Activated T-cell treated with anti-CD3 and anti-CD28 coated beads for 48 hours (primary cell): Measurements from ENCODE around the gene CRTC1.

Experiments used
- DNase-seq: peaks from one replicate; pipeline ENCODE4 v3.0.0-alpha.2; 2020; ENCODE audit warnings: low read depth

CRTC1 gene

DNA sequence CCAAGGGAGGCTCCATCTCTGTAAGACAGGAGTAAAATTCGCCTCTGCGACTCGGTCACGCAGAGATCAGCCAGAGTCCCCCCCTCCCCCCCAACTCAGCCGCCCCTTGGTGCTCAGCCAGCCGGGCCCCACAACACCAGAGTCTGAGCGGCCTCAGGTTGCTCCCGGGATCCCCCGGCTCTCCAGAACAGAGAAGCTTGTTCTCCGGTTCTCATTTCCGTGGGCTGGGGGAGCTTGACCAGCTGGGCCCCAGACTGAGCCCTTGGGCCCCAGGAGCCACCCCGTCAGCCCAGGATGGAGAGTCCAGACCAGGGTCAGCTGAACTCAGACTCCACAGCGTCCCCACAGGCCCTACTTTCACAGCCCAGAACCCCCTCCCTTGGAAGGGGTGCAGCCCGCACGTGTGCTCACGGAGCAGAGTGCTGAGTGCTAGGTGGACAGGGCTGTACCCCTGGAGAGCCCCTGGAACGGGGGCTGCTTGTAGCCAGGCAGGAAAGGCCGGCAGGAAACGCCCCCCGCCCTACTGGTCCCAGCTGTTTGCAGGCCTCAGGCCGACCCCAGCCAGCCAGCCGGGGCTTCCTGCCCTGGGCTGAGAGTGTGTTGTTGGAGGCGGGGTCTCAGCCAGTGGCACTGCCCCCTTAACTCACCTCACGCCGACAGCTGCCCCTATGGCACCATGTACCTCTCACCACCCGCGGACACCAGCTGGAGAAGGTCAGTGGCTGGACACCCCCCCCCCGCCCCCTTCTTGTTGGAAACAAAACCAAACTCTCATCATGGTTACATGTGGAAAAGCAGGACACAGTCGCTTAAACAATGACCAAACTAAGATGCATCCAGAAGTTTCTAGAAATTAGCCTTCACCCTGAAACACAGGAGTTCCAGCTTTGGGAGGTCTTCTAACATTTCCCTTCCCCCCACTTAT lies 63.2 kb downstream of the CRTC1 start:
- no peak for DNase-seq

DNA sequence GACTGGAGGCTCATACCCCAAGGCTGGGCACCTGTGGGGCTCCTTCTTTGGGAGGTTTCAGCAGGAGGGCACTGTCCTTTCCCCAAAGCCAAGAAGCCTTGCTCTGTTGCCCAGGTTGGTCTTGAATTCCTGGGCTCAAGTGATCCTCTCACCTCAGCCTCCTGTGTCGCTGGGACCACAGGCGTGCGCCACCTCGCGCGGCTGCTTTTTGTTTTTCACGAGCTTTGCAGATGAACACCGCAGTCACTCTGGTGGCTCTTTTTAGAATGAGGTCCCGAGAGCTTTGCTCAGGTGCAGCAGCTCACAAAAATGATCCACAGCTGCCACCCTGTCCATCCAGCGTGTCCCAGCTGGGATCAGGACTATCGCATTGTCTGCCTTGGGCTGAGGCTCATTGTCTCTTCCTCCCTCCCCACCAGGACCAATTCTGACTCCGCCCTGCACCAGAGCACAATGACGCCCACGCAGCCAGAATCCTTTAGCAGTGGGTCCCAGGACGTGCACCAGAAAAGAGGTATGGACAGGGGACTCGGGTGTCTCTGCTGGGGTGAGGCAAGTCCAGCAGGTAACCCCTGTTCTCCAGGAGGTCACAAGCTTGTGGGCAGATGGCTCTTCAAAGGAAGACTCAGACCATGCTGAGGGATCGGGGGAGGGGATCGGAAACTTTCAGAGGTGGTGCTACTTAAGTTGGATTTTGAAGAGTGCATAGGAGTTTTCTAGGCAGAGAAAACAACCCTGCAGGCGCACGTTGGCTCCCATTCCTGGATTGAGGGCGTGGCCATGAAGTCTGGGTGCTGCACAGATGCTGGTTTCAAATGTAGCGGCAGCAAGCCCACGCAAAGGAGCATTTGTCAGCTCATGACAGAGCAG lies 66.1 kb downstream of the CRTC1 start:
- no peak for DNase-seq

DNA sequence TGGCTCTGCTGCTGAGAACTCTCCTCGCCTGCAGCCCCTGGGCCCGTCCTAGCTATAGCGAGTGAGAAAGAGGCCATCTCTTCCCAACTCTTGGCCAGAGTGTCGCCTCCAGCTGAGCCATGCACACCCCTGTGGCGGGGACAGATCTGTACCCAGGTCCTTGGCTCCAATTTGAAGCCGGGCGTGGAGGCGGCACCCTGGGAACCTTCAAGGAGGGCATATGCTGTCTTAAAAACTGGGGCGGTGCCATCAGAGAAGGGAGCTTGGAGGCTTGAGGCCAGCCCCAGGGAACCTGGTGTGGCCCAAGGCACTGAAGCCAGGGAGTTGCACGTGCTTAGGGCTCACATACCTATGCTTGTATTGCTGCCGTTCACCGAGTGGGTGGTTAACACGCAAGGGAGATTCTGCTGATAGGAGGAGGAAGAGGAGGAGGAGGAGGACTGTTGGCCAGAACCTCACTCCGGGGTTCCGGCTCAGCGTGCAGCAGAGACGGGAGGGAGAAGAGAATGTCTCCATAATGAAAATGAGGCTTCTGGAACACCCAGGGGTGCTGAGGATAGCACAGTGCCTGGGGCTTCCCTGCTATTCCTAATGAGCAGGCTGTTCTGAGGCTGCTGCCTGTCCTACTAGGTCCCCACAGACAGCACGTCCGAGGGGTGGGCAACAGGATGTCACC lies 67.0 kb downstream of the CRTC1 start:
- no peak for DNase-seq

DNA sequence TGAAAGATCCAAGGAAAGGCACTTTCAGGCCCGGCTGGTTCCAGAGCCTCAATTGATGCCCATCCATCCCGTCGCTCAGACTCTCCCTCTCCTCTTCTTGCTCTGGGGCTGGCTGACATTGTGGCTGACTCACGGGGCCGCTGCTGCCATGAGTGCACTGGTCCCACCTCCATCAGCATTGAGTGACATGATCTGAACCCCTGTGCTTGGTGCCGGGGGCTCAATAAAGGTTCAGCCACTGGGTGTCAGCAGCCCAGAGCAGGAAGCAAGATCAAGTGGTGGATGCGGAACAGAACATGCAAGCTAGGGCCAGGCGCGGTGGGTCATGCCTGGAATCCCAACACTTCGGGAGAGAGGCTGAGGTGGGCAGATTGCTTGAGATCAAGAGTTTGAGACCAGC lies 68.1 kb downstream of the CRTC1 start:
- DNase-seq = no peak

DNA sequence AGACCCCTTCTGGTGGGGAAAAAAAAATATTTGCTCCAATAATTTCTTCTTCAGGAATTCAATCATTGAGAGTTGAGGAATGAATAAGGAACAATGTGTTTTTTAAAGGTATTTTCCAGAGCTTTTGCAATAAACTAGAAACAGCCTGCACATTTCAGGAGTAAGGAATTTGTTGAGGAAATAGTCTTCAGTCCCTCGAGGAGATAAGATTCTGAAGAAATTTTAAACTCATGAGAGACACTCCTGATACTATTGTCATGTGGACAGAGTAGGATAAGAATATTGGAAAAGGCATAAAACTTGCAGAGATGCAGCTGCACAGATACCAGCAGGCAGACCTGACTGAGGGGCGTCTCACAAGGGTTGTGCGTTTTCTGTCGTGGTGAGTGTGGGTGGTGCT lies 71.0 kb downstream of the CRTC1 start:
- no peak for DNase-seq

DNA sequence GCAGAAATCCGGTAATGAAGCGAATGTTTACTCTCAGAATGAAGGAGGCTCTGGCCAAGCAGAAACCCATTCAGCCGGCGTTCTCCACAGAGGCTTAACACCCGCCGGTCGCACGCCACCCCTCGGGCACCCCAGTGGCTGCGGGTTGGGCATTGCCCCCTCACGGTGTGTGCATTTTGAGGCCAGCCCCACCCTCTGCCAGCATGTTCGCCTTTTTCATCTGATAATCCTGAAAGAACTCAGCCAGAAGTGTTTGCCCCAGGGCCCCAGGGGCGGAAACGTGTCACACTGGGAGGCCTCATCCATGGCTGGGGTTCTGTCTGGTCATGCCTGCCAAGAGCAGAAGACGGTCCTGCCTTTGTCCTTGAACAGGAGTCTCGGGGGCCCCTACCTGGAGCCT lies 73.4 kb downstream of the CRTC1 start:
- no peak for DNase-seq

DNA sequence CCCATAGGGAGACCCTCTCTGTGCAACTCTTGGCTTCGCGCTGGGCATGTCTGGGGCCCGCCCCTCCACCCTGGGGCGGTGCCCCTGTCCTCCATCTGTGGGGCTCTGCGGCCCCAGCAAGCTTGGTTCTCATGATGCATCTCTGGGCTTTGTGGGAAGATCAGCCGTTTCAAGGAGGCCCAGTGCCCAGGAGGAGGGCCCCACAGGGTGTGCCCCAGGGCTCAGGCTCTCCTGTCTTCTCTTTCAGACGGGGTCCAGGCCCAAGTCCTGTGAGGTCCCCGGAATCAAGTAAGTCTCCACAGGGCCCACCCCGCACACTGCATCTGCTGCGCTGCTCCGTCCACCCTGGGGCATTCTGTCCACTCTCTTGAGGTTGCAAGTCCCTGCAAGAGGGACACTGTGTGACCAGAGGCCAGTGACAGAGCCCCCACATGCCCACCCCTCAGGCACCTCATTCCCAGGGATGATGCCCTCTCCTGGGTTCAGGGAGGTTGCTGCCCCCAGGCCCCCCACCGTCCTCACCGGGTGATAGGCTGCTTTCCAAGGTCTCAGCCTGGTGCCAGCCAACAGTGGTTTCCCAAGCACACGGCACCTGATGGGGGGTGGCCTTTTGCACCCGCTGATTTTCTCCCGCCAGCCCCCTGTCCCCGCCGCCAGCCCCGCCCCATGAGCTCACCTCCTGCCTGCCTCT lies 76.0 kb downstream of the CRTC1 start:
- no peak for DNase-seq

DNA sequence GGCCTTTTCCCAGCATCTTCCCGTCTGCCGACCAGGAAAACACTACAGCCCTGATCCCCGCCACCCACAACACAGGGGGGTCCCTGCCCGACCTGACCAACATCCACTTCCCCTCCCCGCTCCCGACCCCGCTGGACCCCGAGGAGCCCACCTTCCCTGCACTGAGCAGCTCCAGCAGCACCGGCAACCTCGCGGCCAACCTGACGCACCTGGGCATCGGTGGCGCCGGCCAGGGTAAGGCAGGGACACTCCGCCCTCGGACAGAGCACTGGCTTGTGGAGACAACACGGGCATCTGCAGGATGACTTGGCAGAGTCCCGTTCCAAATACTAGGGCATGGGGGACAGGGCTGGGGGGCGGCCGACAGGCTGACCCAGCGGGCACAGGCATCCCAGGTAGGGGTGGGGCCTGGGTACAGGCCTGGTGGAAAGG lies 76.5 kb downstream of the CRTC1 start:
- no peak for DNase-seq

DNA sequence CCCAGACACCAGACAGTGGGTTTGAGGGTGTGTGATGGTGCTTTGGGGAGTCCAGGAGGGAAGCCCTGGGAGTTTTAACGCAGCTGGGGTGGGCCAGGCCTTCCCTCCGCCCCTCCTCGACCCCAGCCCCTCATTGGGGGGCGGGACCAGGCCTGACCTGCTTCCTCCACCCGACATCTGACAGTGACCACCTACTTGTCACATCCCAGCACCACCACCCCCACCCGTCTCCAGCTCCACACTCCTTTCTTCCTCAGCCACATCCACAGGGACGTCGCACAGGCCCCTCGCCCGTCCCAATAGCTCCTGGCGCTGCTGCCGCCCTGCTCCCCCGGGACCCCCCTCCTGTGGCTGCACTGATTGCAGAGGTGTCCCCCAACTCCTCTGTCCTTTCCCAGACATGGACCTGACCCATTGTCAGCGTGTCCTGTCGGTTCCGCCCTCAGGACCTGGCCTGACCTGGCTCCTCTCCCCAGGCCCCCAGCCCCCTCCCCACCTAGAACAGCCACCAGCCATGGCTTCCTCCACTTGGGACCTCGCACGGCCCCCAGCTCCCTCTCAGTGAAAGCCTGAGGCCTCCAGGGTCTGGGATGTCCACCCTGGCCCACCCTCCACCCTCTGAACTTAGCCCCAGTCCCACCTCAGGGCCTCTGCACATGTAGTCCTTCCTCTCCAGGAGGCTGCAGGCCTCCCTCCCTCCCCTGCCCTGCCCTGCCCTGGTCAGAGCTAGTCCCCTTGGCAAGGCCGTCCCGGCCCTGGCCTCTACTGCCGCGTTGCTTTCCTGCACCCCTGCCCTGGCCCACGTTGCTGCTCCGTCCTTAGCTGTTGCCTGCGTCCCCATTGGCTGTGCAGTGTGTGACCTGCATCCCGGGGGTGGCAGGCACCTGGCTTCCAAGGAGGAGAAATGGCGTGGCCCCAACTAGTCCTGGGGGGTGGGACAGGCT lies 77.2 kb downstream of the CRTC1 start:
- no peak for DNase-seq

DNA sequence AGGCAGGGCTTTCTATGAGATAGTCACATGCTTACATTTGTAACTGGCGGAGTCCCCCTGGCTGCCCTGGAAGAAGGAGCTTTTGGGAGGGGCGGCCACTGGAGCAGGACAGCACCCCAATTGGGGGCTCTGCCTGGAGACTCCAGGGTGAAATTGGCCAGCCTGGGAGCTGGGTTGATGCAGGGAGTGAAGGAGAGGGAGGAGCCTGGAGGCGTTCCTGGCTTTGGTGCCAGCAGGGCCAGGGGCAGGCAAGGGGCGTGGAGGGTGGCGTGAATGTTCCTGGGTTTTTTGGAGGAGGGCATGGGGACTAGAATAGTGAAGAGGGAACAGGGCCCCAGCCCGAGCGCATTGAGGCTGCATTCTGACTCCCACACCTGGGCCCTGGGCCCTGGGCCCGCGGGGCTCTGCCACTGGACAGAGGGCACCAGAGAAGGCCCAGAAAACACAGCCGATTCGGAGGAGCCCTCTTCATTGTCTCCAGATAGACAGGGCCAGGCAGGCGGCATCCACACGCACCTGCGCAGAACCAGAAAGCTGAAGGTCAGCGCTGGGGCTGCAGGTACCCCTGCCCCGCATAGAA lies 78.1 kb downstream of the CRTC1 start:
- no peak for DNase-seq

DNA sequence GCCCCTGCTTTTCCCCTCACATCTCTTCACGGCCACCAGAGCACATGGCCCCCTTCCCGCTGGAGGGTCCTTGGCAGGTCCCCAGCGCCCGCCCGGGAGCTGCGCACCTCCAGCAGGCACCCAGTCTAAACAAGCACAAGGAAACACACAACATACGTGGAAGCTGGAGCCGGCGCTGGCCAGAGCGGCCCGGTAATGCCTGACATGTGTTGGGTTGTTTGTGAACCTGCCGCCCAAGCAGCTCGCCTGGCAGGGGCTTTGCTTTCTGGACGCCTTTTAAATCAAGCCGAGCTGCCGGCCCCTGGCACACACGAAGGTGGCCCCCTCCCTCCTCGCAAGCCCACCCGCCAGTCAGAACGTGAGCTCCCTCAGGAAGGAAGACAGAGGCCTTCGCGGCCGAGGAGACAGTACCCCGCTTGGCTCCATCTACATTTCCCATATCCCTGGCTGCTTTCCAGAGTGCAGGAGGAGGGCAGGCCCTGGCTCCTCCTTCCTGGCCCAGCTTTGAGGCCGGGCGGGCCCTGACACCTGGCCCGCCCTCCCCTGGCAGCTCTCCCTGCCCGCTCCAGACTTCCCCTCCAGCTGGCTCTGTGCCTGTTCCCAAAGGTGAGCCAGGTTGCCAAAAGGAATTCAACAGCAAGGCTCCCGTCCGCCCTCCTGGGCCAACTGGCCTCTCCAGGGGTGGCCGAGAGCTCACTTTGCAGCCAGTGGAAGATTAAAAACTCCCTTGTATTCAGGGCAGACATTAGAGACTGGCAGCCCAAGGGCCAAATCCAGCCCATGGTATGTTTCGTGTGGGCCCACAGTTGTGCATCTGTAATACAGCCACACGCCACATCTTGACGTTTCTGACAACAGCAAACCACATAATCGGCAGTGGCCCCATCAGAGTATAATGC lies 78.9 kb downstream of the CRTC1 start:
- no peak for DNase-seq

DNA sequence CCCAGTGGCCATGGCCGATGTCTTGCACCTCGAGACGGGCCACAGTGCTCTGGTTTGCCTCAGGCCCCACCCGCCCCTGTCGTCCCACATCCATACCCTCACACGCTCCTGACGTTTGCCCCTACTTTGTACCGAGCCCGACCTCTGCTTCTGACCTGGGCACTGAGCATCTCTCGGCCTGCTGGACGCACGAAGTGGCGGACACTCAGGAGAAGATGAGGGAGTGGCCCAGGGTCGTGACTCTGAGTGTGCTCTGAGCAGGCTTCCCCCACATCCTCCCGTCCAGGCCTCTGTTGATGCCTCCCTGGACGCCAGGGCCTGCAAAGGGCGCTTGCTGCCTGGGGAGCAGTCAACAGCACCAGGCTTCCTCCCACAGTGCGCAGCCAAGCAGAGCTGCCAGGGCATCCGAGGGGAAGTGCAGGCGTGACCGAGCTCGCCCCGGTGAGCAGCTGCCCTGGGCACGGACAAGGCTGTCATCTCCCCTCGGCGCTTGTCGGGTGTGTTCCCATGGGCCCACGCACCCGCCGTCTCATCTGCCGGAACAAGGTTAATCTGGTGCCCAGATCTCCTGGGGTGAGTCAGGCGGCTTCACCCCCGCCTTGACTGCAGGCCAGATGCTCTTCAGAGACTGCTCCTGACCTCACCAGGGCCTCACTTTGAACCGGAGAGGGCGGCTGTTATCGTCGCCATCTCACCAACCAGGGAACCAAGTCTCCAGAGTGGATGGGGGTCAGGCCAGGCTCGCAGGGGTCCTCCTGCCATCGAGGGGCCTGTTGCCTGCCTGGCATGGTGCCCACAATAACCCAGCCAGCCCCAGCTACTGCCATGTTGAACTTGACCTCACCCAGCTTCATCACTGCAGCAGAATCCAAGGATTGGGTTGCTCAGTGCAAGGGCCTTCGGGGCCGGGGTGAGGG lies 80.5 kb downstream of the CRTC1 start:
- no peak for DNase-seq

DNA sequence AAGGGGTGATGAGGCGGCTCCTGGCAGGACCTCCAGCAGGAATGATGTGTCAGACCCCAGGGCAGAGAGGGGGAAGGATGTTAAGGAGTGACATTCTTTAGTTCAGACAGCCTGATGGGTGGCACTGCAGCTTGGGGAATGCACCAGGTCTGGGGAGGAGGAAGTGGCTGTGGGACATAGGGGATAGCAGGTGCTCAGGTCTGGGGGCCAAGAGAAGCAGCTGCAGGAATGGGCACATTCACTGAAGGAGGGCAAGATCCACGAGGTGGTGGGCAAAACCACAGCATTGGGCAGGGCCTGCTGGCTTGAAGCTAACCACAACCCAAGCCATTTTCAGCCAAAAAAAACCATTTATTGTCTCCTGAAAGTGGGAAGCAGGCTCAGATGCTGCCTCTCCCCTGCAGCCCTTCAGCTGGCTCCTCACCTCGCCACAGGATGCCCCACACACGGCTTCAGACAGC lies 81.1 kb downstream of the CRTC1 start:
- DNase-seq = no peak

DNA sequence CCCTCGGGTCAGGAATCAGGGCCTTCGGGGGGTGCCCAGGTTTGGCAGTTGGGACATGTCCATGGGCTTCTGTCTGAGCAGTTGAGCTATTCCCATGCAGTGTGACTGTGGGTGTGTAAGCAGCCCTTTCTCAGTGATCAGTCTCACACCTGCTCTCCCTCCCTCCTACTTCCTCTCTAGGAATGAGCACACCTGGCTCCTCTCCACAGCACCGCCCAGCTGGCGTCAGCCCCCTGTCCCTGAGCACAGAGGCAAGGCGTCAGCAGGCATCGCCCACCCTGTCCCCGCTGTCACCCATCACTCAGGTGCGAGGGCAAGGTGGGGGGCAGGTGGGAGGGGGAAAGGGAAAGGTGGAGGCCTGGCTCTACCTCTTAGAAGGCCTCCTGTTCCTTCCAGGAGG lies 81.7 kb downstream of the CRTC1 start:
- DNase-seq = no peak

DNA sequence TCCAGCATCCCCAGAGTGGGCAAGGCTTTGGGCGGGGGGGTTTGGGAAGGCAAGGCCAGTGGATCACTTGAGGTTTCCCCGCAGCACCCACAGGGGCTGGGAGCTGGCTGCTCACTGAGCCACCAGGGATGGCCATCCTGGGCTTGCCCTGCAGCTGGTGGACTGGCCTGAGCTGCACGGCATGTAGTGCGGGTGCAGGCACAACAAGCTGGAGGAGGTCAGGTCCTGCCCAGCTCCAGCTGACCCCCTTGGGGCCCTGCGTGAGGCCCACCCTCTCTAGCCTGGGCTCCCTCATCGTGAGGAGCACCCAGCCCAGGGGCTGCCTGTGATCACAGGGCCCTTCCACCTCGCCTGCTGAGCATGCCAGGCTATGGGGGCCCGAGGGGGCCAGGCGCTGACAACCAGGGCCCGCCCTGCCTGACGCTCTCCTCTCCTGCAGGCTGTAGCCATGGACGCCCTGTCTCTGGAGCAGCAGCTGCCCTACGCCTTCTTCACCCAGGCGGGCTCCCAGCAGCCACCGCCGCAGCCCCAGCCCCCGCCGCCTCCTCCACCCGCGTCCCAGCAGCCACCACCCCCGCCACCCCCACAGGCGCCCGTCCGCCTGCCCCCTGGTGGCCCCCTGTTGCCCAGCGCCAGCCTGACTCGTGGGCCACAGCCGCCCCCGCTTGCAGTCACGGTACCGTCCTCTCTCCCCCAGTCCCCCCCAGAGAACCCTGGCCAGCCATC lies 84.7 kb downstream of the CRTC1 start:
- no peak for DNase-seq

DNA sequence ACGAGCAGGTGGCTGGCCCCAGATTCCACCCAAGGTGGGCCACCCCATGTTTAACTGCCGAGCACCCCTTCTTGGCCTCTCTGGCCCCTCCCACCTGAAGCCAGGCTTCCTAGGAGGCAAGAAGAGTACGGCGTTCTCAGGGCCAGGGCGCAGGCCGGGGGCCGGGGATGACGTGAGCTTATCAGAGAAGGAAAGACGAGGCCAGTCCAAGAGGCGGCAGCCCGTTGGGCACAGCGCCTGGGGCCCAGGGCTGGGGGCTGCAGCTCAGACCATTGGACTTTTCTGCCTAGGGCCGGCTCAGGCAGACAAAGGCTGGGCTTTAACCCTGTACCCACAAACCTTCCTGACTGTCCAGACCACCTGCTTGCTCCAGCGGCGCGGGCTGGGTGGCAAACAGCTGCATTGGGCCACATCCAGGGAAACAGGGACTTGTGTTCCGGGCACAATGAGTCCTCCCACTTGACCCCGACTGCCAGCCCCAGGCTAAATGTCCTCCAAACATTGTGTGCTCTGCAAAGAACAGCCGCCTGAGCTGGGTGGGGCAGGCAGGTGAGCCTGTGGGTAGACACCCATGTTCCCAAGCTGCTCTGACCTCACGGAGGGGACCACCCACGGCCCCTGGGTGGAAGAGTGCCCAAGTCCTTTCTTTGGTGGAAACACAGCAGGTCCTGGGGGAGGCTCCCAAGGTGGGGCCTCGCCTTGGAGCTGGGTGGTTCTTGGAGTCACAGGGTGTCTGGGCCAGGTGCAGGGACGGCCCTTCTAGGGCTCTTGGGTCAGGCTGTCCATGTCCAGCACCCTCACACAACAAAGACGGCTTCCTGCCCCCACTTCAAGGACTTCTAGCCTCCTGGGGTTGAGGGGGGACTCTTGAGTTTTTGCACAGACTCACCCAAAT lies 85.8 kb downstream of the CRTC1 start:
- DNase-seq = no peak
